OCI-LY7 (cell line): ENCODE results near the gene TEX14. TPM values are rescaled to one million over a fixed set of nuclear protein-coding genes. Genes with fewer than 3 reads are reported as not detected.

Source experiments
- BruUV-seq: library from RNA; stranded (reverse); fragments of 400-500 nt; replicated peaks from 2 replicates; lab custom pipeline; 2021; lab: Mats Ljungman, UMichigan
- CTCF ChIA-PET: fragments of 300-600 bp; sonication (Branson Sonifier 250); formaldehyde crosslinking; loops from one replicate; lab custom pipeline; 2022; ENCODE audit warnings: antibody characterized with exemption; ENCODE audit not compliant: unreplicated experiment; lab: Charles Lee
- POLR2A ChIA-PET: fragments of 300-600 bp; sonication (Branson Sonifier 250); formaldehyde crosslinking; loops from one replicate; lab custom pipeline; 2022; ENCODE audit warnings: antibody characterized with exemption; lab: Charles Lee
- DNase-seq: peaks from one replicate; pipeline ENCODE4 v3.0.0-alpha.2; 2015; ENCODE audit warnings: low spot score
- H2AFZ ChIP-seq: fragments of 200-600 bp; sonication (generic), shearing (Covaris generic); 2 replicates; pipeline ENCODE4 v1.6.1; 2014; ENCODE audit warnings: mild to moderate bottlenecking, antibody characterized with exemption, low read length, moderate library complexity
- H3K27ac ChIP-seq: fragments of 200-600 bp; sonication (generic); 2 replicates; pipeline ENCODE4 v1.5.1; 2014; ENCODE audit warnings: mixed run types, low read depth, mild to moderate bottlenecking, moderate library complexity, low read length, inconsistent platforms; ENCODE audit not compliant: poor library complexity, severe bottlenecking
- H3K36me3 ChIP-seq: fragments of 200-600 bp; sonication (generic); 2 replicates; pipeline ENCODE4 v1.6.1; 2014; ENCODE audit warnings: mild to moderate bottlenecking, antibody characterized with exemption, low read length, moderate library complexity, mixed read lengths; ENCODE audit not compliant: insufficient read depth
- H3K4me1 ChIP-seq: fragments of 200-600 bp; sonication (generic); 2 replicates; pipeline ENCODE4 v1.5.1; 2014; ENCODE audit warnings: mild to moderate bottlenecking, low read length; ENCODE audit not compliant: insufficient read depth, poor library complexity, severe bottlenecking
- H3K4me2 ChIP-seq: fragments of 200-600 bp; sonication (generic); 2 replicates; pipeline ENCODE4 v1.6.1; 2014; ENCODE audit warnings: mild to moderate bottlenecking, low read length
- H3K4me3 ChIP-seq: fragments of 200-600 bp; sonication (generic); 2 replicates; pipeline ENCODE4 v1.5.1; 2014; ENCODE audit warnings: mild to moderate bottlenecking, low read depth, low read length; ENCODE audit not compliant: poor library complexity, severe bottlenecking
- H3K79me2 ChIP-seq: fragments of 200-600 bp; sonication (generic); 2 replicates; pipeline ENCODE4 v1.6.1; 2016; ENCODE audit warnings: low read depth, mild to moderate bottlenecking, low read length, moderate library complexity, mixed read lengths; ENCODE audit not compliant: insufficient read depth
- H3K9me2 ChIP-seq: fragments of 200-600 bp; sonication (generic); 2 replicates; pipeline ENCODE4 v1.6.1; 2016; ENCODE audit warnings: mild to moderate bottlenecking, low read length, mixed read lengths; ENCODE audit not compliant: insufficient read depth
- H3K9me3 ChIP-seq: fragments of 200-600 bp; sonication (generic); 2 replicates; pipeline ENCODE4 v1.6.1; 2014; ENCODE audit warnings: mild to moderate bottlenecking, mixed run types, low read length, mixed read lengths
- H4K20me1 ChIP-seq: fragments of 200-600 bp; sonication (generic); 2 replicates; pipeline ENCODE4 v1.6.1; 2014; ENCODE audit warnings: mild to moderate bottlenecking, antibody characterized with exemption, low read length, moderate library complexity, mixed read lengths; ENCODE audit not compliant: insufficient read depth
- CTCF ChIP-seq: fragments of 200-600 bp; sonication (generic); conservative IDR thresholded peaks from 2 replicates; pipeline ENCODE4 v1.5.1; 2014; ENCODE audit warnings: mild to moderate bottlenecking, antibody characterized with exemption, low read length, moderate library complexity, mixed read lengths
- EZH2phosphoT487 ChIP-seq: fragments of 200-600 bp; sonication (generic); IDR thresholded peaks from 2 replicates; pipeline ENCODE4 v1.6.1; 2018; ENCODE audit warnings: low read depth, borderline replicate concordance, mild to moderate bottlenecking, mixed run types, antibody characterized with exemption, low read length, moderate library complexity, mixed read lengths
- intact Hi-C: fragments of 100-400 bp; cut with micrococcal nuclease; formaldehyde crosslinking; loops from one replicate; pipeline ENCODE4 v1.10.0; 2022; ENCODE audit not compliant: unreplicated experiment
- total RNA-seq, 2 experiments: library from RNA; depleted of rRNA in 1 of 2; stranded (reverse); fragments of >200 nt in 1 of 2; shearing (Covaris generic) in 1 of 2; gene quantifications; 2 replicates each; pipeline ENCODE4 v1.2.3, GENCODE V29; 2014 to 2022

Gene TEX14
- total RNA-seq, 2 experiments from 2014 or later, result 0.69 to 2.3 TPM

- H3K4me1 ChIP-seq, result peaks cover 23% of the 10 kb centered on the region
- peaks cover 41% of the 10 kb centered on the region for H3K36me3 ChIP-seq
- no peaks in the 10 kb centered on the region for H3K9me2 ChIP-seq
- no peak for DNase-seq
- ChIA-PET CTCF (no interaction called here), POLR2A (interaction anchor here (0.7 to 2.0 kb wide), 2 partner anchors 30 to 128 kb away, joined by 4 to 5 read pairs; no protein-coding TSS in a partner anchor)
- H3K4me2 ChIP-seq, result peak overlapping the region; percentile 89
- intact Hi-C loops, result loop anchor here (10.0 kb wide), 1 partner anchor 180 kb away; the partner anchor contains the start of gene MTMR4
- H3K79me2 ChIP-seq, result peaks cover 37% of the 10 kb centered on the region
- peaks cover 6% of the 10 kb centered on the region; the same call in 1 of the 2 replicates for H4K20me1 ChIP-seq
- H3K4me3 ChIP-seq, result peak overlapping the region; percentile 84
- TF ChIP-seq CTCF (no peak), EZH2phosphoT487 (no peak)
- BruUV-seq, result no TSS peak
- no peak overlapping the region for H3K27ac ChIP-seq
- H2AFZ ChIP-seq, result no peak overlapping the region
- no peaks in the 10 kb centered on the region for H3K9me3 ChIP-seq
Observed at GRCh38 chr17:58694302-58694701, 2.5 kb upstream of the TEX14 start.

GRCh38 chr17:58693751-58694150 lies 1.9 kb upstream of the TEX14 start:
- peaks cover 36% of the 10 kb centered on the region for H3K36me3 ChIP-seq
- peaks cover 37% of the 10 kb centered on the region for H3K79me2 ChIP-seq
- H2AFZ ChIP-seq, result no peak overlapping the region
- CTCF ChIA-PET, result no interaction called here
- H3K27ac ChIP-seq, result no peak overlapping the region
- intact Hi-C loops, result loop anchor here (2.0 to 10.0 kb wide), 2 partner anchors 63 to 179 kb away; partner anchors contain the start of gene MTMR4
- TF ChIP-seq EZH2phosphoT487 (no peak), CTCF (no peak)
- H3K9me3 ChIP-seq, result no peaks in the 10 kb centered on the region
- H3K9me2 ChIP-seq, result no peaks in the 10 kb centered on the region
- peaks cover 6% of the 10 kb centered on the region; the same call in 1 of the 2 replicates for H4K20me1 ChIP-seq
- POLR2A ChIA-PET, result interaction anchor here (0.6 to 2.0 kb wide), 3 partner anchors 31 to 328 kb away, joined by 3 to 18 read pairs (median 4); no protein-coding TSS in a partner anchor
- H3K4me3 ChIP-seq, result peak overlapping the region; percentile 84
- DNase-seq, result no peak
- H3K4me2 ChIP-seq, result peak overlapping the region; percentile 89
- peaks cover 23% of the 10 kb centered on the region for H3K4me1 ChIP-seq
- BruUV-seq, result no TSS peak

- Histone ChIP-seq H3K36me3 (peaks cover 30% of the 10 kb centered on the region), H3K4me1 (peaks cover 23% of the 10 kb centered on the region), H3K9me3 (no peaks in the 10 kb centered on the region), H3K27ac (peak overlapping the region; percentile 67), H3K4me3 (peak overlapping the region; percentile 84), H4K20me1 (peaks cover 6% of the 10 kb centered on the region; the same call in 1 of the 2 replicates), H2AFZ (peak overlapping the region; percentile 98; the same call in 1 of the 2 replicates), H3K9me2 (no peaks in the 10 kb centered on the region), H3K4me2 (peak overlapping the region; percentile 89), H3K79me2 (peaks cover 37% of the 10 kb centered on the region)
- POLR2A ChIA-PET, result interaction anchor here (0.6 to 2.0 kb wide), 6 partner anchors 8 to 362 kb away, joined by 3 to 18 read pairs (median 4); no protein-coding TSS in a partner anchor
- intact Hi-C loops, result loop anchor here (2.0 to 10.0 kb wide), 2 partner anchors 62 to 178 kb away; partner anchors contain the start of gene MTMR4
- CTCF ChIA-PET, result no interaction called here
- DNase-seq, result peak; percentile 12
- no TSS peak for BruUV-seq
- TF ChIP-seq CTCF, result no peak
- no peak for TF ChIP-seq EZH2phosphoT487
Observed at GRCh38 chr17:58693208-58693607, 1.4 kb upstream of the TEX14 start.
